Loucy (cell line): ENCODE measurements around the gene JMJD8.

Experiments used
- H2AFZ ChIP-seq: fragments of 200-600 bp; sonication (generic); 2 replicates; pipeline ENCODE4 v1.6.0; 2016; ENCODE audit warnings: antibody characterized with exemption, mild to moderate bottlenecking, low read length, moderate library complexity
- H3F3A ChIP-seq: fragments of 200-600 bp; 2 replicates; pipeline ENCODE4 v1.6.0; 2016; ENCODE audit warnings: antibody characterized with exemption, low read depth, mild to moderate bottlenecking
- H3K27me3 ChIP-seq: fragments of 200-600 bp; sonication (generic); 2 replicates; pipeline ENCODE4 v1.6.1; 2014; ENCODE audit warnings: low read length, mild to moderate bottlenecking; ENCODE audit not compliant: insufficient read depth, poor library complexity, severe bottlenecking
- H3K36me3 ChIP-seq: fragments of 200-600 bp; sonication (generic); 2 replicates; pipeline ENCODE4 v1.6.1; 2016; ENCODE audit warnings: low read length; ENCODE audit not compliant: insufficient read depth
- H3K4me1 ChIP-seq: fragments of 200-600 bp; sonication (generic); 2 replicates; pipeline ENCODE4 v1.5.1; 2014; ENCODE audit warnings: low read length, mild to moderate bottlenecking; ENCODE audit not compliant: insufficient read depth, poor library complexity, severe bottlenecking
- H3K4me2 ChIP-seq: fragments of 200-600 bp; sonication (generic); 2 replicates; pipeline ENCODE4 v1.6.0; 2014; ENCODE audit warnings: antibody characterized with exemption, low read length, low read depth, mild to moderate bottlenecking; ENCODE audit not compliant: poor library complexity, severe bottlenecking
- H3K4me3 ChIP-seq: fragments of 200-600 bp; sonication (generic); 2 replicates; pipeline ENCODE4 v1.5.1; 2014; ENCODE audit warnings: low read length, mild to moderate bottlenecking, mixed read lengths; ENCODE audit not compliant: poor library complexity, severe bottlenecking
- H3K79me2 ChIP-seq: fragments of 200-600 bp; sonication (generic); 2 replicates; pipeline ENCODE4 v1.6.1; 2014; ENCODE audit warnings: low read length; ENCODE audit not compliant: insufficient read depth
- H3K9ac ChIP-seq: fragments of 200-600 bp; sonication (generic); 2 replicates; pipeline ENCODE4 v1.6.0; 2014; ENCODE audit warnings: mild to moderate bottlenecking, low read depth, low read length, moderate library complexity; ENCODE audit not compliant: poor library complexity, severe bottlenecking
- H3K9me2 ChIP-seq: fragments of 200-600 bp; sonication (generic); replicated peaks from 2 replicates; pipeline ENCODE4 v1.6.1; 2016; ENCODE audit warnings: low read depth, low read length, mixed read lengths
- H3K9me3 ChIP-seq: fragments of 200-600 bp; sonication (generic); 2 replicates; pipeline ENCODE4 v1.6.1; 2014; ENCODE audit warnings: mild to moderate bottlenecking, antibody characterized with exemption, low read length, low read depth; ENCODE audit not compliant: insufficient read depth
- H4K20me1 ChIP-seq: fragments of 200-600 bp; sonication (generic); 2 replicates; pipeline ENCODE4 v1.6.0; 2014; ENCODE audit warnings: antibody characterized with exemption, low read length, mild to moderate bottlenecking; ENCODE audit not compliant: insufficient read depth, poor library complexity, severe bottlenecking
- EZH2phosphoT487 ChIP-seq: fragments of 200-600 bp; IDR thresholded peaks from 2 replicates; pipeline ENCODE4 v1.6.1; 2018; ENCODE audit warnings: antibody characterized with exemption, mild to moderate bottlenecking, moderate library complexity, borderline replicate concordance
- TF ChIP-seq, protein P1 (sequence below): fragments of 200-600 bp; sonication (generic); conservative IDR thresholded peaks from 2 replicates; pipeline ENCODE4 v1.5.1; 2014; ENCODE audit warnings: mild to moderate bottlenecking, antibody characterized with exemption, low read length

JMJD8 gene

GRCh38 chr16:725463-726187 is 41.5 kb upstream of the JMJD8 start:
- Histone ChIP-seq H2AFZ (no peak overlapping the region), H3K9ac (no peak overlapping the region), H3K4me2 (no peak overlapping the region), H3K9me2 (no peaks in the 10 kb centered on the region), H3K79me2 (no peaks in the 10 kb centered on the region), H3K9me3 (no peaks in the 10 kb centered on the region), H4K20me1 (no peaks in the 10 kb centered on the region), H3K4me3 (no peak overlapping the region), H3K36me3 (no peaks in the 10 kb centered on the region), H3K4me1 (no peaks in the 10 kb centered on the region), H3F3A (no peaks in the 10 kb centered on the region), H3K27me3 (no peaks in the 10 kb centered on the region)
- TF ChIP-seq EZH2phosphoT487 = no peak
- TF ChIP-seq, protein P1, sequence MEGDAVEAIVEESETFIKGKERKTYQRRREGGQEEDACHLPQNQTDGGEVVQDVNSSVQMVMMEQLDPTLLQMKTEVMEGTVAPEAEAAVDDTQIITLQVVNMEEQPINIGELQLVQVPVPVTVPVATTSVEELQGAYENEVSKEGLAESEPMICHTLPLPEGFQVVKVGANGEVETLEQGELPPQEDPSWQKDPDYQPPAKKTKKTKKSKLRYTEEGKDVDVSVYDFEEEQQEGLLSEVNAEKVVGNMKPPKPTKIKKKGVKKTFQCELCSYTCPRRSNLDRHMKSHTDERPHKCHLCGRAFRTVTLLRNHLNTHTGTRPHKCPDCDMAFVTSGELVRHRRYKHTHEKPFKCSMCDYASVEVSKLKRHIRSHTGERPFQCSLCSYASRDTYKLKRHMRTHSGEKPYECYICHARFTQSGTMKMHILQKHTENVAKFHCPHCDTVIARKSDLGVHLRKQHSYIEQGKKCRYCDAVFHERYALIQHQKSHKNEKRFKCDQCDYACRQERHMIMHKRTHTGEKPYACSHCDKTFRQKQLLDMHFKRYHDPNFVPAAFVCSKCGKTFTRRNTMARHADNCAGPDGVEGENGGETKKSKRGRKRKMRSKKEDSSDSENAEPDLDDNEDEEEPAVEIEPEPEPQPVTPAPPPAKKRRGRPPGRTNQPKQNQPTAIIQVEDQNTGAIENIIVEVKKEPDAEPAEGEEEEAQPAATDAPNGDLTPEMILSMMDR = no peak

DNA sequence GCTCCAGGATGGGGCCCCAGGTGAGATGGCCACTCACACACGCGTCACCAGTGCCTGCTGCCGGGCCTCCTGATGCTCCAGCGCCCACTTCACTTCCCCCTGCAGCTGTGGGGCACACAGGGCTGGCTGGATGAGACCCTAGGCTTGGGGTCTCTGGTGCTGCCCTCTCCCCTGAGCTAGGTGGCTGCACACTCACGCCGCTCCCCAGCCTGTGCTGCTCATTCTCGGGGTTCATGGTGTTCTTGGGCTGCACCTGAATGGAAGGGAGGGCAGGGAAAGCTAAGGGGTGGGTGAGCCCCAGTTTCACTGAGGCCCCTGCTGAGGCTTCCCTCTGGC is 40.9 kb upstream of the JMJD8 start:
- Histone ChIP-seq H3K4me2 (no peak overlapping the region), H3K4me3 (no peak overlapping the region), H3K4me1 (no peaks in the 10 kb centered on the region), H2AFZ (no peak overlapping the region), H3K9ac (no peak overlapping the region), H4K20me1 (no peaks in the 10 kb centered on the region), H3K9me2 (no peaks in the 10 kb centered on the region), H3K79me2 (no peaks in the 10 kb centered on the region), H3K27me3 (no peaks in the 10 kb centered on the region), H3K9me3 (no peaks in the 10 kb centered on the region), H3F3A (no peaks in the 10 kb centered on the region), H3K36me3 (no peaks in the 10 kb centered on the region)
- no peak for TF ChIP-seq EZH2phosphoT487
- TF ChIP-seq, protein P1 = no peak

- Histone ChIP-seq H3K4me2 (no peak overlapping the region), H3K36me3 (no peaks in the 10 kb centered on the region), H3K9ac (no peak overlapping the region), H4K20me1 (no peaks in the 10 kb centered on the region), H3F3A (no peaks in the 10 kb centered on the region), H3K27me3 (no peaks in the 10 kb centered on the region), H3K9me2 (no peaks in the 10 kb centered on the region), H2AFZ (no peak overlapping the region), H3K9me3 (no peaks in the 10 kb centered on the region), H3K79me2 (no peaks in the 10 kb centered on the region), H3K4me1 (peaks cover 2% of the 10 kb centered on the region), H3K4me3 (no peak overlapping the region)
- no peak for TF ChIP-seq EZH2phosphoT487
- TF ChIP-seq, protein P1 = no peak
Measured at GRCh38 chr16:724188-725040, 40.3 kb upstream of the JMJD8 start.
